ENCODE measurements around the gene PRR9.

The PRR9 gene

GRCh38 chr1:153261281-153262069, 44.1 kb downstream of the PRR9 start:
- H3K4me3 ChIP-seq (ENCODE audit: low read length in 2 of 2), result peak overlapping the region; percentile 45
- no peaks in the 10 kb centered on the region for H3K9me3 ChIP-seq (ENCODE audit: control insufficient read depth in 2 of 2, low read length in 2 of 2)
- peaks cover 3 to 7% of the 10 kb centered on the region in 2 donors for H3K4me1 ChIP-seq (ENCODE audit: control insufficient read depth in 2 of 2, insufficient read depth in 2 of 2, low read length in 2 of 2)
- H3K36me3 ChIP-seq (ENCODE audit: control insufficient read depth in 2 of 2, insufficient read depth in 2 of 2, low read length in 2 of 2), result no peaks in the 10 kb centered on the region
- peaks cover 23 to 38% of the 10 kb centered on the region in 2 donors for H3K27me3 ChIP-seq (ENCODE audit: control insufficient read depth in 2 of 2, insufficient read depth in 2 of 2, low read length in 2 of 2)
- no peak overlapping the region for H3K27ac ChIP-seq (ENCODE audit: low read depth in 2 of 2, low read length in 2 of 2)
- H3K9ac ChIP-seq (ENCODE audit: low read depth in 1 of 2, low read length in 2 of 2), result no peak overlapping the region

DNA sequence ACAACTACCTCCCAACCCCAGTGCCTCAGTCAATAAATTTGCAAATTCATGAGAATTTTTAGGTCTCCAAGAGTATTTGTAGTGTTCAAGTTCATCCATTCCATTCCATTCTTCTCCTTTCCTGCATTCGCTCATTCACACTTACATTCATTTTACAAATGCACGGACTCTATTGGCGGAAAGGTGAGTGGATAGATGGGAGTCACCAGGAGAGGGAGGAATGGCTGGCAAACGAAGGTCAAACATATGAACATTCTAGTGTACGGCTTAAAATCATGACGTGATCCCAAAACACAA, 44.6 kb downstream of the PRR9 start:
- no peaks in the 10 kb centered on the region for H3K9me3 ChIP-seq (ENCODE audit: control insufficient read depth in 2 of 2, low read length in 2 of 2)
- no peak overlapping the region for H3K9ac ChIP-seq (ENCODE audit: low read depth in 1 of 2, low read length in 2 of 2)
- H3K4me1 ChIP-seq (ENCODE audit: control insufficient read depth in 2 of 2, insufficient read depth in 2 of 2, low read length in 2 of 2), result peaks cover 3 to 7% of the 10 kb centered on the region in 2 donors
- no peaks in the 10 kb centered on the region for H3K36me3 ChIP-seq (ENCODE audit: control insufficient read depth in 2 of 2, insufficient read depth in 2 of 2, low read length in 2 of 2)
- H3K4me3 ChIP-seq (ENCODE audit: low read length in 2 of 2), result peak overlapping the region; percentile 45
- H3K27me3 ChIP-seq (ENCODE audit: control insufficient read depth in 2 of 2, insufficient read depth in 2 of 2, low read length in 2 of 2), result peaks cover 23 to 42% of the 10 kb centered on the region in 2 donors
- no peak overlapping the region for H3K27ac ChIP-seq (ENCODE audit: low read depth in 2 of 2, low read length in 2 of 2)

DNA sequence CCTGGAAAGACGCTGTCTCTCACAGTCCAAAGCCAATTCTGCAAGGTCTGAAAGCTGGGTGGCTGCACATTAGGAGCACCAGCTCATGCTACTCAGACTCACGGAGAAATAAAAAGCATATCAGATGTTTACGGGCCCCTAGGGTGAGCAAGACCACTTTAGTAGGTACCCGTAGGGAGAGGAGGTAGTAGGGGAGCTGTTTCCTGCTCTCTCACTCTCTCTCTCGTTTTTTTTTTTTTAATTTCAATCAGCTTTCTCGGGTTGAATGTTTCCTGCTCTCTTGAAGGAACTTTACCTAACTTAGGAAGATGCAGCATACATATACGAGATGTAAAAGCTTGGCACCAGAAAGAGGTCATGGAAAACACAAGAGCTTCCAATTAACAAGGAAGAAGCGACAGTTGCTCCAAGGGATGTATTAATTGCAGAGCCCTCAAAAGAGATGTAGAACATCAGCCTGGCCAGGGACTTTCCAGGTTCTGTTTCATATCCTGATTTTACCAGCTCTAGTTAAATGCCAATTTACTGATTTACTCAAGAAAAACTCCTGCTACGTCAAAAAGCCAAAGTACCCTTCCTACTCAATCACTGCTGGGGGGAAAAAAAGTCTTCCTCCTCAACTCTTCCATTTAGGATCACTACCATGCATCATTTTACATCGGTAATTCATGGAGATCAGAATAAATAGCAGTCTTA, 45.2 kb downstream of the PRR9 start:
- Histone ChIP-seq H3K36me3 (ENCODE audit: control insufficient read depth in 2 of 2, insufficient read depth in 2 of 2, low read length in 2 of 2) (no peaks in the 10 kb centered on the region), H3K9me3 (ENCODE audit: control insufficient read depth in 2 of 2, low read length in 2 of 2) (no peaks in the 10 kb centered on the region), H3K27me3 (ENCODE audit: control insufficient read depth in 2 of 2, insufficient read depth in 2 of 2, low read length in 2 of 2) (peaks cover 23 to 42% of the 10 kb centered on the region in 2 donors), H3K9ac (ENCODE audit: low read depth in 1 of 2, low read length in 2 of 2) (no peak overlapping the region), H3K4me3 (ENCODE audit: low read length in 2 of 2) (peak overlapping the region in 1 of 2 donors; percentile 45), H3K27ac (ENCODE audit: low read depth in 2 of 2, low read length in 2 of 2) (no peak overlapping the region), H3K4me1 (ENCODE audit: control insufficient read depth in 2 of 2, insufficient read depth in 2 of 2, low read length in 2 of 2) (peaks cover 3 to 7% of the 10 kb centered on the region in 2 donors)

- H3K4me3 ChIP-seq (ENCODE audit: low read length in 2 of 2), result no peak overlapping the region
- H3K9me3 ChIP-seq (ENCODE audit: control insufficient read depth in 2 of 2, low read length in 2 of 2), result no peaks in the 10 kb centered on the region
- H3K4me1 ChIP-seq (ENCODE audit: control insufficient read depth in 2 of 2, insufficient read depth in 2 of 2, low read length in 2 of 2), result peaks cover 3 to 7% of the 10 kb centered on the region in 2 donors
- no peak overlapping the region for H3K27ac ChIP-seq (ENCODE audit: low read depth in 2 of 2, low read length in 2 of 2)
- H3K9ac ChIP-seq (ENCODE audit: low read depth in 1 of 2, low read length in 2 of 2), result no peak overlapping the region
- peaks cover 18 to 36% of the 10 kb centered on the region in 2 donors for H3K27me3 ChIP-seq (ENCODE audit: control insufficient read depth in 2 of 2, insufficient read depth in 2 of 2, low read length in 2 of 2)
- no peaks in the 10 kb centered on the region for H3K36me3 ChIP-seq (ENCODE audit: control insufficient read depth in 2 of 2, insufficient read depth in 2 of 2, low read length in 2 of 2)
Observed at GRCh38 chr1:153265457-153265856, 48.1 kb downstream of the PRR9 start.
